AG09319 (cell line): ENCODE results near the gene HYDIN.

Experiments used
- DNase-seq: peaks from one replicate; pipeline ENCODE4 v3.0.0-alpha.2; 2010; ENCODE audit warnings: low read depth; ENCODE audit errors: extremely low read depth
- TF ChIP-seq, protein P1 (sequence below): IDR thresholded peaks from 2 replicates; pipeline ENCODE4 v1.5.1; 2011; ENCODE audit warnings: low read depth, mild to moderate bottlenecking, inconsistent platforms, low read length, moderate library complexity

Gene HYDIN

DNA sequence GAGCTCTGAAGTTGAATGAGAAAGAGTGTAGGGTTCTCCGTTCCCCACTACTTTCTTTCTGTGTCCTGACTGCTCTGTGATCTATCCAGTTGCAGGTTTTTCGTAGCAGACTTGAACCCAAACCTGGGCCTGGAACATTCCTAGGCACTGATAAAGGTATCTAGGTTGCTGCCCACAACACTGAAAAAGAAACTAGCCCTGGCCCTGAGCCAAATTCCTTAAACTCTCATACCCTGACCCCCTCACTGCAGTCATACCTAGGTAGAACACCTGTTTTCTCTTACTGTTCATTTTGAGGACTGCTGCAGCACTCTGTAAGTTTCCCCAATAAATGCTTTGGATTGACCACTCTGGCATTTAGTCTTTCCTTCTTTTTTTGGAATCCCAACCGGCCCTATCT lies 5.4 kb downstream of the HYDIN start:
- TF ChIP-seq, protein P1, sequence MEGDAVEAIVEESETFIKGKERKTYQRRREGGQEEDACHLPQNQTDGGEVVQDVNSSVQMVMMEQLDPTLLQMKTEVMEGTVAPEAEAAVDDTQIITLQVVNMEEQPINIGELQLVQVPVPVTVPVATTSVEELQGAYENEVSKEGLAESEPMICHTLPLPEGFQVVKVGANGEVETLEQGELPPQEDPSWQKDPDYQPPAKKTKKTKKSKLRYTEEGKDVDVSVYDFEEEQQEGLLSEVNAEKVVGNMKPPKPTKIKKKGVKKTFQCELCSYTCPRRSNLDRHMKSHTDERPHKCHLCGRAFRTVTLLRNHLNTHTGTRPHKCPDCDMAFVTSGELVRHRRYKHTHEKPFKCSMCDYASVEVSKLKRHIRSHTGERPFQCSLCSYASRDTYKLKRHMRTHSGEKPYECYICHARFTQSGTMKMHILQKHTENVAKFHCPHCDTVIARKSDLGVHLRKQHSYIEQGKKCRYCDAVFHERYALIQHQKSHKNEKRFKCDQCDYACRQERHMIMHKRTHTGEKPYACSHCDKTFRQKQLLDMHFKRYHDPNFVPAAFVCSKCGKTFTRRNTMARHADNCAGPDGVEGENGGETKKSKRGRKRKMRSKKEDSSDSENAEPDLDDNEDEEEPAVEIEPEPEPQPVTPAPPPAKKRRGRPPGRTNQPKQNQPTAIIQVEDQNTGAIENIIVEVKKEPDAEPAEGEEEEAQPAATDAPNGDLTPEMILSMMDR: no peak
- DNase-seq: no peak

DNA sequence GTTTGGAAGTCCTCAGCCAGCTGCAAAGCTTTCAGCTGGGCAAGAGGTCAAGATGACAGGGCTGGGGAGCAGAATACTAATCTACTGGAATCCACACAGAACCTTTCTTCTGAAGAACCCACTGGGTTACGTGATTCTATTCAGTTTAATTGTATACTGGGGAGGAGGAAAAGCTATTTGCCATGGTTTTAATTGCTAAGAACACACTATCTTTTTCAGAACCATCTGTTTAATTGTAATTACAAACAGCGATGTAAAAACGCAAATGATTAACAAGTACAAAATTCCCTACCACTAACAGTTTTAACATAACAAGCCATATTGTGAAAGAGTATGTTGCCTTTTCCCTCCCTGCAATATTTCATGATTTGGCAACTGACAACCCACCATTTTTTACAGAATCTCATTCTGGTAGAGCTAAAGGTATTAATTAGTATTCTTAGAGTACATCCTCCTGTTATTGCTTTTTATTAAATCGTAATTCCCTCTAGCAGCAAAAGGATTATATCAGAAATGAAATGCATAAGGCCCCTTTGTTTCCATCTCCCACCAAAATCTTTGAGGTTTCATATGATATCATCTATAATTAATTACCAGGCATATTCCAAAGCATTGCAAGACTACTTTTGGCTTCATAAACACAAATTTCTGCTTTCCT lies 12.1 kb downstream of the HYDIN start:
- no peak for DNase-seq
- TF ChIP-seq, protein P1: no peak

DNA sequence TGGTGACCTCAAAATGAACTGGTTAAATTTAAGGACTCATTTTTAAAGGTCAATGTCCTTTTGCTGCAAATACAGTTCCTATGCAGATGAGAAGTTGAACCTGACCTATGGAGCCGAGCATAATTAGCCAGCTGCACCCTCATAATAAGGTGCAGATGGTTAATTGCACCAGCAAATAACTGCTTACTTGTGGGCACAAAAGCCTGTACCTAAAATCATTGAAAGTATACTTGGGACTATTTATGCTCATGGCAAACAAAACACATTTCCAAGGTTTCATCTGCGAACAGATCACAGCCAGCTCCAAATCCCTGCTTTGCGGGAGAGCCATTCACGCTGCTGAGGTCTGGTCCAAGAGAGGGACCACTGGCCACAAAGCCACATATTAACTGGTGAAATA lies 13.0 kb downstream of the HYDIN start:
- DNase-seq: no peak
- TF ChIP-seq, protein P1: no peak

DNA sequence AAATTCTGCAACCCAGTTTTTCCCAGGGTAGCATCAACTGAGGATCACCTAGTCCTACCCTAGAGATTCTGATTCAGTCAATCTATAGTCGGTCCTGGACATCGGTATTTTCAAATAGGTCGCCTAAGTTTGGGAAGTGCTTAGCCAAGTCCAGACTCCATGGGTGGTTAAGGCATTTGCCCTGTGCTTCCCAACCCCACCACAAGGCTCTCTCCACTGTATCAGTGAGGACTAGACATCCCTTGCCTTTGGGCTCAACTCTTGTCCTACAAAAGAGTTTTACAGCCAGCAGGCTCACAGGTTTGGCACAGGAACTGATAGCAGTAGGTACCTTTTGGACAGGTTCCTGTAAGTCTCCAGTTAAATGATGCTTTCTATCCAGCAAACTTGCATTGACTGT lies 13.8 kb downstream of the HYDIN start:
- no peak for DNase-seq
- TF ChIP-seq, protein P1: no peak

DNA sequence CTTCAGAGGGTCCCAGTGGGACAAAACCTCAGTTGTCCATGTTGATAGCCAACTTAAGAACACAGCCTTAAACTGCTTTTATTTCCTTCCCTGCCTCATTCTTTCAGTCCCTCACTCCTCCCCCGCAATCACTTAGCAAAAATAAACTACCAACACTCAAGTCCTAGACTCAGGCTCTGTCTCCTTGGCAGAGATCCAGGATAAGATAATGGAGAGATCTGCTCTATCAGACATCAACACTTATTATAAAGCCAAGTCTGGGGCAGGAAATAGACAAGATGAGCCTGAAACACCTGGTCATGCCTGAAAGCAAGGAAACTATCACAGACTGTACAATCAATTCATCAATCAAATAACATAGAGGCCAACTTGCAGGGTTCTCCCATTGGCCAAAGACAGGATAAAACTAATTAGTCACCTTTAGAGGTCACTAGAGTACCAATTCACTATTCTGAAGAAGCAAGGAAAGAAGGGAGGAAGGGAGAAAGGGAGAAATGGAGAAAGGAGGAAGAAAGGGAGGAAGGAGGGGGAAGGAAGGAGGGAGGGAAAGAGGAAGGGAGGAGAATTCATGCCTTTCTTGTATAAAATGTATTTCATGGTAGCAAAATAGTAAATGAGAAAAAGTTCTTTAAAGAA lies 15.7 kb downstream of the HYDIN start:
- DNase-seq: no peak
- TF ChIP-seq, protein P1: no peak

DNA sequence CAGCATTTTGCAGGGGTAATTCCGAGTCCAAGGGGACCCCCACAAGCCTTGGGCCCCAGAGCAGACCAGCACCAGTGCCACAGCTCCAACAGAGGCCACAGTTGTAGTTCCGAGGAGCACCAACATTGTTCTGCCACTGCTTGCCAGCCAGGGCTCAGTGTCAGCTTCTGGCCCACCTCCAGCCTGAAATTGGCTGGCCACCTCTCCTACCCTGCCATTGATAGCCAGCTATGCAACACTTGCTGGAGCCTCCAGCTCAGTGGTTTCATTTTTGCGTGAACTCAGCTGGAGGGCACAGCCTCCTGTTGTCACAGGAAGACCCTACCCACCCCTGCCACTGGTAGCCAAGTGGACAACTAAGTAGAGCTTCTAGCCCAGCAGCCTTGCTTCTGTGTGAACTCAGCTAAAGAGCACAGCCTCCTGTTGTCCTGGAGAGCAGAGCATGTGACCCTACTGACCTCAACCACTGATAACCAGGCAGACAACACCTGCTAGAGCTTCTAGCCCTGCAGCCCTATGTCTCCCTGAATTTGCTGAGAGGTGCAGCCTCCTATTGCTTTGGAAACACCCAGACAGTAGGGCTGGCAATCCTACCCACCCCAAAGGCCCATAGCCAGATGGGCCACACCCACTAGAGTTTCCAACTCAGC lies 24.9 kb downstream of the HYDIN start:
- TF ChIP-seq, protein P1: no peak
- no peak for DNase-seq

DNA sequence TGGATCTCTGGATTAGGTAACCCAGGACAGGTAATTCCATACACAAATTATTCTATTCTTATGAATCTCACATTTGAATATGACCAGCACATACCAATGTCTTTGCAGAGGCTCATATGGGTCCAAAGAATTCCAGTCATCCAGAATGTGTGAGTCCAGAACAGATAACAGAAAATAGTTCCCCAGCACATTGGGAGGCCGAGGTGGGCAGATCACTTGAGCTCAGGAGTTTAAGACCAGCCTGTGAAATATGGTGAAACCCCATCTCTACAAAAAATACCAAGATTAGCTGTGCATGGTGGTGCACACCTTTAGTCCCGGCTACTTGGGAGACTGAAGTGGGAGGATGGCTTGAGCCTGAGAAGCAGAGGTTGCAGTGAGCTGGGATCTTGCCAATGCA lies 26.9 kb downstream of the HYDIN start:
- no peak for DNase-seq
- TF ChIP-seq, protein P1: no peak
